AG04449 (cell line): ENCODE results near the gene CDC42BPB.

ENCODE experiments used
- CTCF ChIA-PET: fragments of 350-600 bp; formaldehyde crosslinking; extraction: SDS; loops from one replicate; lab custom pipeline; 2021; ENCODE audit warnings: antibody characterized with exemption; lab: Yijun Ruan, JAX
- POLR2A ChIA-PET: fragments of 400-600, 350-600 bp; formaldehyde crosslinking; extraction: SDS; loops from one replicate; lab custom pipeline; 2020; ENCODE audit warnings: antibody characterized with exemption, inconsistent platforms; lab: Yijun Ruan, JAX
- DNase-seq: peaks from one replicate; pipeline ENCODE4 v3.0.0-alpha.2; 2010; ENCODE audit warnings: low read depth, low spot score
- H3K4me3 ChIP-seq: 2 replicates; pipeline ENCODE4 v1.5.1; 2011; ENCODE audit warnings: low read depth, mild to moderate bottlenecking, control low read depth, low read length
- CTCF ChIP-seq: IDR thresholded peaks from one replicate; pipeline ENCODE4 v1.5.1; 2011; ENCODE audit warnings: mild to moderate bottlenecking, moderate library complexity, low read length, control low read depth, inconsistent platforms; ENCODE audit not compliant: insufficient read depth; ENCODE audit errors: missing control alignments

CDC42BPB gene

GRCh38 chr14:102947321-102948103 is 109.8 kb downstream of the CDC42BPB start:
- no peak for DNase-seq
- POLR2A ChIA-PET = no interaction called here
- CTCF ChIA-PET = interaction anchor here (0.9 to 5.1 kb wide), 4 partner anchors 12 to 253 kb away, joined by 3 to 30 read pairs (median 4); no protein-coding TSS in a partner anchor
- no peak overlapping the region for H3K4me3 ChIP-seq
- no peak for TF ChIP-seq CTCF

DNA sequence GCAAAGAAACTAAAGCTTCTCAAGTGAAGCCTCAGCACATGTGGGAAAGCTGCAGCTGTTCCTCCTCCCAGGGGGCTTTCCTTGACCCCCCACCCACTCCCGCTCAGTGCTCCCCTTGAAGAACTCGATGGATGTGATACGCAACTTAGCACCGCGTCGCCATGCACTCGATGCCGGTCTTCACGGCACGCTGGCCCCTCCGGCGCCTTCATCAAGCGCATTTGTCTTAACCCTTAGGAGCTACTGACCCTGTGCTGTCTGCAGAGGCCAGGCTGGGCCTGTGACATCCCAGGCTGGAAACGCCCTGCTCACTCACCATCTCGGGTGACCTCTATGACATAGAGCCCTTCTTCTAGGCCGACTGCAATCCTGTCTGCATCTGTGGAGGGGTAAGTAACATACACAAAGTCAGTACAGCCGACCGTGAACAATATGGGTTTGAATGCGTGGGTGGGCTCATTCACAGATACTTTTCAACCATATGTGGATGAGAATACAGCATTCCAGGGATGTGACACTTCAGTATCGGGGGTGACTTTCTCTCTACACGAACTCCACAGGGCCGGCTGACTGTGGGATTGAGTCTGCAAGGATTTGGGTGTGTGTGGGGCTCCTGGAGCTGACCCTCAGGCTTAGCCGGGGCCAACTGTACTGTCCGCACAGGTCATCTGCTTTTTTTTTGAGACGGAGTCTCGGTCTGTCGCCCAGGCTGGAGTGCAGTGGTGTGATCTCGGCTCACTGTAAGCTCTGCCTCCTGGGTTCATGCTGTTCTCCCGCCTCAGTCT is 111.8 kb downstream of the CDC42BPB start:
- no peak overlapping the region for H3K4me3 ChIP-seq
- DNase-seq = peak; percentile 21

GRCh38 chr14:102944448-102945330 is 112.7 kb downstream of the CDC42BPB start:
- TF ChIP-seq CTCF = no peak
- H3K4me3 ChIP-seq = no peak overlapping the region
- CTCF ChIA-PET = interaction anchor here (1.1 to 5.1 kb wide), 2 partner anchors 14 to 250 kb away, joined by 3 to 30 read pairs; no protein-coding TSS in a partner anchor
- no peak for DNase-seq
- POLR2A ChIA-PET = interaction anchor here (0.7 kb wide), 1 partner anchor 108 kb away, joined by 3 read pairs; no protein-coding TSS in a partner anchor

More for the DNA sequence above, 111.8 kb downstream of the CDC42BPB start:
- TF ChIP-seq CTCF = no peak
- ChIA-PET POLR2A (no interaction called here), CTCF (interaction anchor here (1.4 to 5.1 kb wide), 2 partner anchors 10 to 251 kb away, joined by 5 to 30 read pairs; no protein-coding TSS in a partner anchor)

DNA sequence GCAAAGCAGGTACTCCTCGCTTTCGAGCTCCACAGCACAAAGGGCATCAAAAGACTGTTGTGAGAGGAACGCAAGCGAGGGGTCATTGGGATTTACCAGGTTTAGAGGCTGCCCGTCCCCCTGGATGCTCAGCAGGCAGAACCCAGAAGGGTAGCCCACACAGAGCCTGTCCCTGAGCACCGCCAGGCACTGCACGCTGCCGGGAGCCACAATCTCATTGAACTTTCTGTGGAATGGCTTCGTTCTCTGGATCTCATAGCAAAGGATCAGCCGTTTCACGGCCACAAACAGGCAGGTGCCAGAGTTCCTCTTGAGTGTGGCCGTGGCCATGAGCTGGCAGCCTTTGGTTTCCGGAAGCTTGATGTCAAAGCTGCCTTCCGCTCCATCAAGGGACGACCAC is 113.4 kb downstream of the CDC42BPB start:
- ChIA-PET CTCF (interaction anchor here (1.1 to 5.1 kb wide), 2 partner anchors 13 to 250 kb away, joined by 3 to 30 read pairs; no protein-coding TSS in a partner anchor), POLR2A (interaction anchor here (0.7 kb wide), 1 partner anchor 109 kb away, joined by 3 read pairs; no protein-coding TSS in a partner anchor)
- no peak for TF ChIP-seq CTCF
- no peak for DNase-seq
- H3K4me3 ChIP-seq = no peak overlapping the region

DNA sequence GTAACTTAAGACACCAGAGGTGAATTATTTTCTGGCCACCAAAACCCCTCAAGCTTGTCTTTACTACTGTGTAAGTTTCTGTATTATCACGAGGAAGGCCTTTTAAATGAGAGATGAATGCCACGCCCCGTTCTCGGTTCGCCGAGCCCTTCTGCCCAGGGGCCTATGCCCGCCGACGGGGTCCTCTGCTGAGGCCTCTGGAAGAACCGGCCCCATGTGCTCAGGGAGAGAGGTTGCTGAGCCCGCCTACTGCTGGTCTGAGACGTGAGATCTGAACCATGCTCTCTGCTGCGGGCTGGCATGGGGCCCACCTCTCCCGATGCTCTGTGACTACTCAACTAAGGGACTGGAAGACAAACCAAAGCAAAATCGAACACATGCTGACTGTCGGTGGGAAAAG is 113.9 kb downstream of the CDC42BPB start:
- TF ChIP-seq CTCF = no peak
- CTCF ChIA-PET = interaction anchor here (5.1 kb wide), 1 partner anchor 249 kb away, joined by 30 read pairs; no protein-coding TSS in a partner anchor
- DNase-seq = no peak
- H3K4me3 ChIP-seq = no peak overlapping the region
- POLR2A ChIA-PET = no interaction called here
